T1000 (cell line): ENCODE results near the gene MSTN.

Experiments
- DNase-seq: peaks from one replicate; lab custom pipeline; 2025; ENCODE audit warnings: mixed read lengths; lab: John Stamatoyannopoulos, UW

MSTN gene

DNA sequence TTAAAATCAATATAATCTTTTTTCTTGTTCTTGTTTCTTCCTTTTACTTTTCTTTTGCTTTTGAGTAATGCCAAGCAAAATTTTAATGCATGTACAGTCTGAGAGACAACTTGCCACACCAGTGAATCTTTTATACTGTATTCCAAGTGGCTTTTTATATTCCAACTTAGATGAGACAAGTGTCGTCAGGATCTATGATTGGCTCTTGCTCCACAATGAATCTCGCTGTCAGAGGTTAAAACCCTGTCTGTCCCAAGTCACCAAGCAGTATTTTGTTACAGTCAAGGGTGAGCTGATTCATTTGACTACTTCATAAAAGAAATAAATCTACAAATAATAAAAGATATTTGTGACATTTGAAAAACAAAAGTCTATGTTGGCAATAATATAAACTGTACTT lies at the start of gene MSTN:
Gene MSTN, minus strand, starts transcription at position 129 of the 400 bp plus-strand sequence. CDS start 133 bp downstream, outside the sequence.
- no peak for DNase-seq

DNA sequence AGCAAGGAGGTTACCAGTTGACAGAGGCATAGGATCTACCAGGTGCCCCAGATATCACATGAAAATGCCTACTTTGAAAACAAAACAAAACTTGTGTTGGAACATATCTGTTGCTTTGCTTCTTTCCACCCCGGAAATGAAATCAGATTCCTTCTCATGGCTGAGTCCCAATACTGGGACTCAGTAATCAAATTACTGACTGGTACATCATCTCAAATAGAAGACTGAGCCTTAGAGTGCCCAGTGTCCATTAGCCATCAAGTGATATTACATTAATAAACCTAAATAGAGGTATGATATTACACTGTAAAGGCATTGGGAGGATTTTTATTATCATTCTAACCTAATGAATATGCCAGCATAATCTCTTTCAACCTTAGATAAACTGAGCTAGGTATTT lies 48.6 kb upstream of the MSTN start:
- no peak for DNase-seq

DNA sequence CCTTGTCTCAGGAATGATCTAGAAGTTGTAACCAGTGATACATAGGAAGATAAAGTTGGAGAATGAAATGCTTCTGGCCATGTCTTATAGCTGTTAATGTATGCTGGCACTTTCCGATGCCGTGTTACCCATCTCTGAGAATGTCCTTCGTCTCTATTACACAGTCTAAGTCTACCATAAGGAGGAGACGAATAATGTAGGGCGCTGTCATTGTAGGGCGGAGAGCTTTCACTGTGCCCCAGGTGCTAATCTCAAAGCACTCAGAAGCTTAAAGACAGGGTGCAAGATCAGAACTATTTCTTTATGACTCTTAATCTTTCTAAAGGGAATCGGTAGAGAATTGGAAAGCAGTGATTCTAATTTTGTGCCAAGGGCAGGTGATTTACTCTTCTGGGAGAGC lies 48.2 kb upstream of the MSTN start:
- no peak for DNase-seq

DNA sequence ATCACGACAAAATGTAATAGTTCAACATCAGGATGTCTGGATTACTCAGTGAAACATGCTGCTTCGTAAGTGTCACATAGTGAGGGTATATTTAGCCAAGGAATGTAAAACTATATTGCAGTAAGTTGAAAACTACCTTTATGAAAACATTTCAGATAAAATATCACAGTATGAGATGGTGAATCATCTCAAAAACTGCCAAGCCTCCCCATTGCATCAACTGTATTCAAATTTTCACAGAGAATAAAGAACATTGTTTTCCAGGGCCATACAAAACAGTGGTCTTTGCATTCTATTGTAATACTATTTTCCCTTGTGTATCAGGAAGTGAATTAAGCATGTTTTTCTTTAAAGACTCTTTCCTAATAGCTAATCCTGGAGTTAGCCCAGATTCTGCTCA lies 47.6 kb upstream of the MSTN start:
- no peak for DNase-seq

DNA sequence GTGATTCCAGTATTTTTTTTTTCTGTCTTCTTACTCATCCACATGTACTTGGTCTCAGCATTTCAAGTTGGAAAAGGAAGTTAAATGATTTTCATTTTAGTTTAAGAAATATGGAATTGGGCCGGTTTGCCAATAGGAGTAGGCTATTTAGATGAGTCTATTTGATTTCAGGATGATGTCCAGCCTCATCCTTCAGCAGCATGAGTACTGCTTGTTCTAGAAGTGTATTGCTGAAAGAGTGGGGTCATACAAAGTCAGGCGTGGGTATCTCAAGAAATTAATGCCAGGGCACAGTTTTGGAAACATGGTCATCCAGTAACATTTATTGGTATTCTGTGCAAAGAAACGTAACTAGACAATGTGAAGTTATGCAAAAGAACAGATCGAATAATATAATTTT lies 44.9 kb upstream of the MSTN start:
- no peak for DNase-seq

DNA sequence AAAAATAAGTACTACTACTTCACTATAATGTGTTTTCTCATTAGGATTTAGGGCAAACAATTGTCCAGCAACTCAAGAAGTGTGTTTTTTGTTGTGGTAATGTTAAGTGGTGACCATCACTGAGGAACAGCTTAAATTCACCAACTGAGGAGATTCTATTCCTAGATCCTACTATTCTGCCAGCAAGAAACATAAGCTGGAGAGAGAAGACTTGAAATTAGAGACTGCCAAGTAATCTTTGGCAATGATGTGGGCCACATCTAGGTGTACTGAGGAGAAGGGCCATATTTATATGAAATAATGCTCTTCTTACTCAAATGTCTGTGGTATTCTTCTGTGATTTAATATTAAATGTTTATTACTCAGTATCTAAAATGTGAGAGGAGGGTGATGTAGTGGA lies 44.3 kb upstream of the MSTN start:
- DNase-seq = no peak

DNA sequence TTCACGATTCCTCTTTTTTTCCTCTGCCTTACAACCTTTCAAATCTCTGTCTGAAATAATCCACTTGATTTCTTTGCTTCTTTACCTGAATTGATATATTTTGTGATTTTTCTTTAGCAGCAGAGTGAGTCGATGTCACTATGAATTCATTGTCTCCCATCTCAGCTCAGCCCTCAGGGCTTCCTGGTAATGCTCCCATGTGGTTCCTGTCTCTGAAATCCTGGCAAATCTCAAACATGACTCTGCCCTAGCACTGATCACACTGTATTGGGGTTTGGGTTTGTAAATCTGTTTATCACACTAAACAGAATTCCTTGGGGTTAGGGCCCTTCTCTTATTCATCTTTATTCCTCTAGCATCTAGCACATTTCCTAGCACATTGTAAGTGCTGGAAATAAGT lies 43.0 kb upstream of the MSTN start:
- no peak for DNase-seq

DNA sequence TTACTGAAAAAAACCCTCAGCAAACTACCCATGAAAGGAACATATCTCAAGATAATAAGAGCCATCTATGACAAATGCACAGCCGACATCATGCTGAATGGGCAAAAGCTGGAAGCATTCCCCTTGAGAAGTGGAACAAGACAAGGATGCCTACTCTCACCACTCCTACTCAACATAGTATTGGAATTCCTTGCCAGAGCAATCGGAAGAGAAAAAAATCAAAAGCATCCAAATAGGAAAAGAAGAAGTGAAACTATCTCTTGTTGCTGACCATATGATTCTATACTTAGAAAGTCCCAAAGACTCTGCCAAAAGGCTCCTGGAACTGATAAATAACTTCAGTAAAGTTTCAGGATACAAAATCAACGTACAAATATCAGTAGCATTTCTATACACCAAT lies 40.6 kb upstream of the MSTN start:
- DNase-seq = no peak

DNA sequence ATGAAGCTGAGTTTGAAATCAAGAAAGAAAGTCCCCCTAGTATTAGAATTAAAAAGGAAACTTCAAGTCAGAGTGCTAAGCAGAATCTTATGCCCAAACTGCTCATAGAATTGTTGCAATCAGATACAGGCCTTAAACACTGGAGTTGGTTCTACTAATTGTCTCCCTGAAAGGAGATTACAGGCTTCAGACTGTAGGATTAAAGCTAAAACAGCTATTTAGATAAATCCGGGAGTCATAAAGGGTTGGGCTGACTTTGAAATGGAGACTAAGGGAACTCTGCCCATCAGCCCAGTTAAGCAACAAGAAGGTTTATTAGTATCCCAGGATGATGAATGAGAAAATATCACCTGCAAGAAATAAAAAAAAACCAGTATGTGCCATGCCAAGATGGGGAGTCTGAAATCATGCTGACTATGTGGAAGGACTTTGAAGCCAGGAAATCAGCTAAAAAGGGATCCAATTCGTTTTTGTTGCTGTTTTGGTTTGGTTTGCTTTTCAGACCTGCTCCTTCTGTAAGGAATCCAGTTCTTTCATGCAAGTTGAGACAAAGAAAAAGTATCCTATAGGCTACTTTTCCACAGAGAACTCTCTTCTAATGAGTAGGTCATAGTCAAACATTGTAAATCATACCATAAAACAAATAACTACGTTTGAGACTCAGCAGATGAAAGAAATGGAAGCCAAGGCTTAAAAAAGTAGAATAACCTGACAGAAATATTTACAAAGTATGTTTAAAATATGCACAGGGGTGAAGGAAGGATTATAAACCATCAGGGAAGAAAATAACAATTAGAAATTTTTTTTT lies 37.6 kb upstream of the MSTN start:
- DNase-seq = no peak

DNA sequence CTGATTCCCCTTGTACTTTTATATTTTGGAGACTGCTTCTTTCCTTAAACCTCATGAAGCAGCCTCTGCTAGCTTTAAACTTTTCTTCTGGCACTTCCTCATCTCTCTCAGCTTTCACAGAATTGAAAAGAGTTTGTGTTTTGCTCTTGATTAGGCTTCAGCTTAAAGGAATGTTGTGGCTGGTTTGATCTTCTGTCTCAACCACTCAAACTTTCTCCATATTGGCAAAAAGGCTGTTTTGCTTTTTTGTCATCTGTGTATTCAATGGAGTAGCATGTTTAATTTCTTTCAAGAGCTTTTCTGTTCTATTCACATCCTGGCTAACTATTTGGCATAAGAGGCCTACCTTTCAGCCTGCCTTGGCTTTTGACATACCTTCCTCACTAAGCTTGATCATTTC lies 36.3 kb upstream of the MSTN start:
- no peak for DNase-seq

DNA sequence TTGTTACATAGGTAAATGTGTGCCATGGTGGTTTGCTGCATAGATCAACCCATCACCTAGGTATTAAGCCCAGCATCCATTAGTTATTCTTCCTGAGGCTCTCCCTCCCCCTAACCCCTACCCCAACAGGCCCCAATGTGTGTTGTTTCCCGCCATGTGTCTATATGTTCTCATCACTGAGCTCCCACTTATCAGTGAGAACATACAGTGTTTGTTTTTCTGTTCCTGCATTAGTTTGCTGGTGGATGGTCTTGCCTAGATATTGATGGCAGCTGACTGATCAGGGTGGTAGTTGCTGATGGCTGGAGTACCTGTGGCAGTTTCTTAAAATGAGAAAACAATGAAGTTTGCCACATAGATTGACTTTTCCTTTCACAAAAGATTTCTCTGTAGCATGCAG lies 34.6 kb upstream of the MSTN start:
- DNase-seq = no peak

DNA sequence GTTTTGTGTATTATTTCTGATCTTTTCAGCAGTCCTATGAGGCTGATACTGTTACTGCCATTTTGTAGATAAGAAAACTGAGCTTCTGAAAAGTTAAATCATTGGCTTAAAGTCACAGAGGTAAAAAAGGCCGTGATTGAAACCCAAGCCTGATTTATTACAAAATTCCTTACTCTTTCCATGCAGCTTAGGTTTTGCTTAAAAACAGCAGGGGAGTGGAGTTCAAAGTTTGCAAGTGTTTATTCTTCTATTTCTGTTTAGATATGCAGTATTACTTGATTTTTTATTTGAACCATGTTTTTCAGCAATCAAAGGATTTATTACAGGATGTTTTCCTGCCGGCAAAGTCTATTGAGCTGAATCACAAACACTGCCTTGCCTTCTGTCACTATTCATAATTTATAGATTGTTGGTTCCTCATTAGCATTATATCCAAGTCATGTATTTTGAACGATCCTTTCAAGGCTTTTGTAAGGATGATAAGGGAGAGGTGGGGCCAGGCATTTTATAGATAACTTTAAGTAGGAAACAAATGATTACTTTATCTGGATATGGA lies 31.9 kb upstream of the MSTN start:
- no peak for DNase-seq

DNA sequence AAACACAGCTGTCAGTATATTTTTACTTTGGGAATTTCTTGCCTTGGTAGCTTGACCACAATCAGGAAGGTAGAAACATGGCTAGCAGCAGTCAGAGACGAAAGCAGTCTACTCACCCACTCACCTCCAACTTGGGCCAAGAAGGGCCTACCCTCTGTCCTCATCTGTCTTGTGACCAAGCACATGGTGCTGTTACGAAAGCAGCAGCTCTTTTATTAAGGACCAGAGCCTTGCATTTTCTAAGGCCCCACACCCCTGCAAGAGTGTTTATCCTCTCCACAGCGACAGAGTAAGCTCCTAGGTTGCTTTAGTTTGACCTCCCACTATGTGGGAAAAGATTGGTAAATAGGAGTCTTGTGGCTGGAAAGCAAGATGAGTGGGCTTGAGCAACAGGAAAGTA lies 31.3 kb upstream of the MSTN start:
- DNase-seq = no peak

DNA sequence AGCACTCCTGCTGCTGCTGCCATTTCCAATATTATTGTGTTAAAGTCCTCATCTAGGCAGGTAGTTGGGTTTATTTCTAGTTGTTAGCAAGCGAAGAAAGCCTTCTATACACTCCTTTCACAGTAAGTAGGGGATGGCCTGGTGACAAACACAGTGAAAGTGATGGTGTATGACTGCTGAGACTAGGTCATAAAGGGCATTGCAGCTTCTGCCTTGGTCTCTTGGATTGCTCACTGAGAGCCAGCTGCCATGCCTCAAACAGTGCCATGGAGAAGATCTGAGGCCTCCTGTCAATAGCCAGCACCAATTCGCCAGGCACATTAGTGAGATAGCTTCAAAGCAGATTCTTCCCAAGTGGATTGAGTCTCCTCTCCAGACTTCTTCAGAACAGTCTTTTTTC lies 27.6 kb upstream of the MSTN start:
- DNase-seq = no peak

DNA sequence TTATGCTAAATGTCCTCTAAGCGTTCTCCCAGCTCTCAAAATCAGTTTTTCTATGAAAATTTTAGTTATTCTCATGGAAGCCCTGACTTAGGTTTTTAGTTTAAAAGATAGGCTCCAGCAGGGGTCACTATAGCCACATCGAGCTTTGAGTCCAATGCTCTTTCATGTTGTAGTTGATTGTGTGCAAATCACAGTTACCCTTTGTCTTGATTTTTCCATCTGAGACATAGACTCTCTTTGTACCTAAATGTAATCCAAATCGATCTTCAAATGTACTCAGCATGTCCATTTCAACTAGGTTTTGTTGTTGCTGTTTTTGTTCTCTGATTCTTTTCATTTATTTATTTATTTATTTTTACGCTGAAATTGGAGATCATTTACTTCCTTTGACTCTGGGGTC lies 26.4 kb upstream of the MSTN start:
- peak; percentile 20 for DNase-seq

DNA sequence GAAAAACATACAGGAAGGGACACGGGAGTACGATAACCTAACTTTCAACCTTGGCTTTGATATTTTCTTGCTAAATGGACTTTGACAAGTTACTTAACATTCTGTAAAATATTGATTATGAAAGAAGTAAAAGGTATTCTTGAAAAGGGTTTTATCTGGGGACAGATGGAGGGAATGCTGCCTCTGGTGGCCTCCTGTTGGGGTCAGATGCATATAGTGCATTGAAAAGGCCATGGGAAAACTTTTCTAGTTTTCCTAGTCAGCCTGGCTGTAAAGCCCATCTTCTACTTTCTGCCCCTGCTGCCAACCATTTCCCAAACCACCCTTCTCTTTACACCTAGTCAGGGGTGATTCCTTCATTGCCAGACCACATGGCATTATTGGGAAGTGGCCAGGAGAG lies 22.2 kb upstream of the MSTN start:
- DNase-seq = no peak

DNA sequence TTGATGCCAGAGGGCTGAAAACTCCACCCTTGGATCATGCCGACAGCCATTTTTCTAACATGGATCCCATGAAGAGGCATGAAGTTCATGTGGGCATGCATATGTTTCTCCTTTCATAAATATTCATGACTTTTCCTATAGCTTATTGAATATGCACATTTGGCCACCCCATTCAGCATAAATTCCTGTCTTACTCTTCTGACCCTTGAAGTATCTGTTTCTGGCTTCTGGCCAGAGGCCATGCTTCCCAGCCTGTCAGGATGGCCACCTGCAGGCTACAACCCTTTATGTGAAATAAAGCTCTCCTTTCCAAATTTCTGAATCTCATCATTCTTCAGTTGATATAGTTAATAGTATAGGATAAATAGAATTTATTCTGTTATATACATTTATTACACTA lies 19.6 kb upstream of the MSTN start:
- no peak for DNase-seq

DNA sequence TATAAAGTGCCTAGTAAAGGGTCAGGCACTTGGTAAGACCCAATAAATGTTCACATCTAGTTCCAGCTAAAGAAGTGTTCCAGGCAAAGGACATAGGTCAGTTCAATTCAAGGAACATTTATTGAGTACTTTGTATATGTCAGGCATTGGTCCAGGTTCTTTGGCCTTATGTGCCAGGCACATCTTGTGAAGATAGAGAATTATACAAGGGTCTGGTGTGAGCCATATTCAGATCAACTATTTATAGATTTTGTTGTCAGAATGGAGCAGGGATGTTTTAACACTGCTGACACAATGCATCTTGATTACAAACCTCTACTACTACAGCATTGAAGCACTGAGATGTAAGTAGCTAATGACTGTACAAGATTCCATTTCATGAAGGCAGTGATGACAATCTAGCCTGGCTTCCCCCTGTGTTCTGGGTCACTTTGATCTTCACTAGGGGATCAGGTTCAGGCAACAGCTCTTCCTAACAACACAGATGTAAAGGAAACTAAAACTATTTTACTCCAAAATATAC lies 18.1 kb upstream of the MSTN start:
- no peak for DNase-seq

DNA sequence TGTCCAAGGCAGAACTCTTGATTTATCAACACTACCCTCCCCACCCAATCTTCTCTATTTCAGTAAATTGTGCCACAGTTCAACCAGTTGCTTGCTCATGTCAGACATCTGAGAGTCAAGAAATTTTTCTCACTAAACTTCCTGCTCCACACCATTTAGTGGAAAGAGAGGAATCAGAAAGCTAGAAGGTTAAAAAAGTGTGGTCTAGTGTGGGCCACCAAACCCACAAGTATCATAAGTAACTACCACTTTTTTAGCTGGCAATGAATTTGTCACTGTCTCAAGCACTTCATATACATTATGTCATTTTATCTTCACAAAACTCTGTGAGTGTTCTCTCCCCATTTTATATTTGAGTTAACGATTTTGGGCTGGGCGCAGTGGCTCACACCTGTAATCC lies 16.6 kb upstream of the MSTN start:
- no peak for DNase-seq

DNA sequence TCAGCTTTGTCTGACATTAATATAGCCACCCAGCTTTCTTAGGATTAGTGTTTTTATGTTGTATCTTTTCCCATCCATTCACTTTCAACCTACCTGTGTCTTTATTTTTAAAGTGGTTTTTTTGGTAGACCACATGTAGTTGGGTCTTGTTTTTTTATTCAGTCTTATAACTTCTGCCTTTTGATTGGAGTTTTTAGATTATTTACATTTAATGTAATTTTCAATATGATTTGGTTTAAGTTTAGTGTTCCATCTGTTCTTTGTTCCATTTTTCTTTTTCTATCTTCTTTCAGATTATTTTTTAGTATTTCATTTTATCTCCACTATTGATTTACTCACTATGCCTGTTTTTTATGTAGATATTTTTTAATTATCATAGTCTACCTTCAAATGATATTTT lies 13.1 kb upstream of the MSTN start:
- DNase-seq = no peak

DNA sequence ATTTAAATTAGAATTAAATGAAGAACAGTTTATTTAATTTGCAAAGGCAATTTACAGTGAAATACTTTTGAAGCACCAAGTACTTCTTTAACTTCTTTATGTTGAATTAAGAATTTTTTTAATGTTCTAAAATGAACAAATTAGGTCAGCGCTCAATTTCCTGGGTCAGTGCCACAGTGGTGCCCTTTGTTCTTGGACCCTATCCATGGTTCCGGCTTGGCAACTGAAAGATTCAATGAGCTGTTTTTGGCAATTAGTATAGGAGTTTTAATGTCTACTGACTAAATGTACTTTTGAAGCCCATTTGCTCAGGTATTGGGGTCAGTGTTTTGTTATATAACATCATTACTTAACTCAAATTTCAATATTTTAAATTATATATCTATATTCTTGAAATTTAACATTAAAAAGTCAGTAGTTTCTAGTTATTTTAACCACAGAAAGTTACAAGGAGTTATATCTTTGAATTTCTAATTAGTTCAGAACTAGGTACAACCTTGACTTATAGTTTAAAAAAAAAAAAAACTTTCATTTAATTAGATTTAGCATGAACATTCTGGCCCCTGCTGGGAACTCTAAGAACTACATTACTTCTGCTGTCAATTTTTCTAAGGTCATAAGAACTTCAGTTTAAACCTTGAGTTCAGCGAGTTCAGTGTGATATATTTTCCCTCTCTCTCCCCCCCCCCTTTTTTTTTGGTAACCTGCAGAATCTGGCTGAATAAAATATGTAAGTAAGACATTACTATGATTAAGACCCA lies 7.6 kb upstream of the MSTN start:
- peak; percentile 1 for DNase-seq

DNA sequence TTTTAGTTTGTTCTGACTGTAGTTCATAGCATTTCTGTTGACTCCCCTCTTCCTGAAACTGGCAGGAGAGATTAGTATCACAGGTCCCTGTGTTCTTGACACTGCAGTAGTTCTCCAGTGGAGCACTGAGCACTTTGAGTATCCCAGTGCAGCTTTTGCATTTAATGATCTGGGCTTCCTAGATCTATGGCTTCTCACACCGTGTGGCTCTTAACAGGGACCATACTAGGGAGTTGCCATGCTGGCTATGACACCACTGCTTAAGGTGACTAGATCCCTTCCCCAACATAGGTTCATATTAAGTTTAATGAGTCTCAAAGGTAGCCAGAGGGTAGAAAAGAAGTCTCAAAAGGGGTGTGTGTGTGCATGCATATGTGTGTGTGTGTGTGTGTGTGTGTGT lies 6.2 kb upstream of the MSTN start:
- DNase-seq = no peak

DNA sequence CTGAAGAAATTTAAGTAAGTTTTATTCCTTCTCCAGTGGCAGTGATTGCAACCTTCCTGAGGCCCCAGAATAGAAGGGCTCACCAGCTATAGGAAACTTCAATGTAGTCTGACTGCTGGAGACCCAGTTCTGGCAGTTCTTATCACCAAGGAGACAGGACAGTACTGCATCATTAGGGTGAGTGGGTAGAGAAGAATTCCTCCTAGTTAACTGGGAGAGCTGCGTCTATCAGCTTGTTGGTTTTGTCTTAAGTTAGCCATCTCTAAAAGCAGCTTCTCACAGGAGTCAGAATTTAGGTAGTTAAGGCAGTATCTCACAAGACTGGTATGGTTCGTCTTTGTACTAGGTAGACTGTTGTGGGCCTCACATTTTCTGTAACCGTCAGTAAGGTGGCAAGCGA lies 3.3 kb upstream of the MSTN start:
- DNase-seq = no peak
